PFSK-1 (cell line): Measurements from ENCODE around the gene IL15RA.

Source experiments
- FOXP2 ChIP-seq: optimal IDR thresholded peaks from 2 replicates; pipeline ENCODE3; 2011; ENCODE audit warnings: borderline replicate concordance, control low read depth, inconsistent platforms; ENCODE audit not compliant: insufficient read depth; ENCODE audit errors: extremely low read length, extremely low read depth
- POLR2AphosphoS5 ChIP-seq: IDR thresholded peaks from 2 replicates; pipeline ENCODE4 v1.6.1; 2012; ENCODE audit warnings: low read depth, mild to moderate bottlenecking, control low read depth, low read length, moderate library complexity
- REST ChIP-seq, 2 experiments: IDR thresholded peaks; 2 replicates each; pipeline versions ENCODE4 v1.6.1 to v1.8.0; 2011 to 2012; ENCODE audit warnings: low read depth in 2 of 2, low read length in 2 of 2, control low read depth in 1 of 2, inconsistent platforms in 1 of 2, mild to moderate bottlenecking in 1 of 2, moderate library complexity in 1 of 2; ENCODE audit not compliant: insufficient read depth in 1 of 2
- SIN3A ChIP-seq: IDR thresholded peaks from 2 replicates; pipeline ENCODE4 v1.6.1; 2012; ENCODE audit warnings: mild to moderate bottlenecking, low read length, moderate library complexity, borderline replicate concordance; ENCODE audit not compliant: insufficient read depth
- TAF1 ChIP-seq: IDR thresholded peaks from 2 replicates; pipeline ENCODE4 v1.6.1; 2012; ENCODE audit warnings: low read length, control low read depth, borderline replicate concordance; ENCODE audit not compliant: insufficient read depth

Gene IL15RA

GRCh38 chr10:5933909-5934546 is 43.3 kb downstream of the IL15RA start:
- TF ChIP-seq TAF1 (no peak), REST (IDR thresholded peaks at IDR 0.05; ENCODE audit: insufficient read depth in 1 of 2, low read depth in 2 of 2, low read length in 2 of 2) (no peak)

GRCh38 chr10:5932345-5932744 is 45.0 kb downstream of the IL15RA start:
- TF ChIP-seq REST (IDR thresholded peaks at IDR 0.05; ENCODE audit: insufficient read depth in 1 of 2, low read depth in 2 of 2, low read length in 2 of 2) (no peak), FOXP2 (no peak), TAF1 (no peak), SIN3A (no peak), POLR2AphosphoS5 (no peak)

GRCh38 chr10:5930272-5930671 is 47.1 kb downstream of the IL15RA start:
- TF ChIP-seq SIN3A (no peak), TAF1 (no peak)

- TF ChIP-seq POLR2AphosphoS5 (no peak), TAF1 (no peak), REST (IDR thresholded peaks at IDR 0.05; ENCODE audit: insufficient read depth in 1 of 2, low read depth in 2 of 2, low read length in 2 of 2) (no peak), SIN3A (no peak), FOXP2 (no peak)
Measured at GRCh38 chr10:5929442-5929841, 47.9 kb downstream of the IL15RA start.

- TF ChIP-seq FOXP2 = no peak
- no peak for TF ChIP-seq TAF1
- no peak for TF ChIP-seq REST (IDR thresholded peaks at IDR 0.05; ENCODE audit: insufficient read depth in 1 of 2, low read depth in 2 of 2, low read length in 2 of 2)
- TF ChIP-seq SIN3A = no peak
- no peak for TF ChIP-seq POLR2AphosphoS5
Measured at GRCh38 chr10:5927306-5927705, 50.0 kb downstream of the IL15RA start.

GRCh38 chr10:5924889-5925288 is 52.5 kb downstream of the IL15RA start:
- TF ChIP-seq SIN3A = no peak
- no peak for TF ChIP-seq FOXP2
